ENCODE data around the gene FEN1.

The FEN1 gene

GRCh38 chr11:61797263-61797944, 4.7 kb downstream of the FEN1 start:
- peak; percentile 88 for DNase-seq

GRCh38 chr11:61799665-61800284, 7.1 kb downstream of the FEN1 start:
- DNase-seq = no peak

- peak; percentile 38 for DNase-seq
Measured at GRCh38 chr11:61800331-61801281, 7.9 kb downstream of the FEN1 start.

- no peak for DNase-seq
Measured at GRCh38 chr11:61802605-61803004, 9.9 kb downstream of the FEN1 start.

GRCh38 chr11:61803889-61804647, 11.4 kb downstream of the FEN1 start:
- no peak for DNase-seq

- no peak for DNase-seq
Measured at GRCh38 chr11:61805146-61805545, 12.4 kb downstream of the FEN1 start.

GRCh38 chr11:61806785-61807184, 14.1 kb downstream of the FEN1 start:
- DNase-seq = no peak

- no peak for DNase-seq
Measured at GRCh38 chr11:61810671-61811175, 18.0 kb downstream of the FEN1 start.

- no peak for DNase-seq
Measured at GRCh38 chr11:61811831-61812230, 19.1 kb downstream of the FEN1 start.

- DNase-seq = no peak
Measured at GRCh38 chr11:61812736-61813411, 20.2 kb downstream of the FEN1 start.

GRCh38 chr11:61814247-61814957, 21.7 kb downstream of the FEN1 start:
- peak; percentile 86 for DNase-seq

GRCh38 chr11:61814958-61815789, 22.5 kb downstream of the FEN1 start:
- DNase-seq = peak; percentile 99

- DNase-seq = peak; percentile 96
Measured at GRCh38 chr11:61815790-61816735, 23.4 kb downstream of the FEN1 start.

GRCh38 chr11:61816736-61817455, 24.2 kb downstream of the FEN1 start, which contains the start of gene FADS1:
FADS1 (minus strand) TSS chr11:61817003; CDS start chr11:61816929, 74 bp downstream.
- peak; percentile 99 for DNase-seq

GRCh38 chr11:61817471-61818202, 24.9 kb downstream of the FEN1 start:
- DNase-seq = peak; percentile 28

GRCh38 chr11:61820174-61820573, 27.5 kb downstream of the FEN1 start:
- no peak for DNase-seq

- DNase-seq = peak; percentile 42
Measured at GRCh38 chr11:61826930-61827570, 34.3 kb downstream of the FEN1 start.
